GM04504 (cell line): ENCODE results near the gene MRPS34.
"Not testable (repeated sequence)": the region's sequence is repeated elsewhere in the genome, so short reads cannot be mapped to it uniquely, and the experiment has no call there.

Source experiments
- DNase-seq: peaks from one replicate; pipeline ENCODE4 v3.0.0-alpha.2; 2012; ENCODE audit warnings: low read depth

Gene MRPS34

GRCh38 chr16:1772908-1773702, at the start of gene MRPS34:
TSS of gene MRPS34 (minus strand) at chr16:1773134. CDS start at chr16:1773119, 15 bp downstream.
- peak; percentile 57 for DNase-seq

DNA sequence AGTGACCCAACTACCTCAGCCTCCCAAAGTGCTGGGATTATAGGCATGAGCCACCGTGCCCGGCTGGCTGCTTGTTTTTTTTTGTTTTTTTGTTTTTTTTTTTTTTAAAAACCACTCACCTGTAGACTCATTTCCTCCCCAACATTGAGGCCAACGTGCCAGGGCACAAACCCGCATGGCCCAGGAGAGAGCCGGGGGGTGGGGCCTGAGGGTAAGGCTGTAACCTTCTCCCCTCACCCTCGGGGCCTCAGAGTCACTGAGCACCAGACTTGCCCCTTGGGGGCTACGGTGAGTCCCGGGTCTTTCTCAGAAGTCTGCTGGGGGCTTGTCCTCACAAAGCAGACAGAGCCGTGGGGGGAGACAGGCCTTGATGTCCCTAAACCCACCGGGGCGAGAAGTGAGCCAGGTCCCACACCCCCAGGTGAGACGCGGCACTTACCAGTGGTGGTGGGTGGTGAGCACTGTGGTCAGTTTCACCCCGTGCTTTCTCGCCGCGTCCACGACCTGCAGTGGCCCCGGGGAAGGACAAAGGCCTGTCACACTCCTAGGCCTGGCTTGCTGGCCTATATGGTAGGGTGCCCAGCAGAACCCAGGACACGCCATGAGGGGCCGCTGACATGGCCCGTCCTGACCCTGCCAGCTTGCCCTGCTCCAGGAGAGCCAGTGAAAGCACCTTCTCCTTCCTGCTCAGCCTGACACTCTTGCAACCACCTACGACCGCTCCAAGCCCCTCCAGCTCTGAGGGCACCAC, 49.1 kb upstream of the MRPS34 start:
- DNase-seq, result no peak

DNA sequence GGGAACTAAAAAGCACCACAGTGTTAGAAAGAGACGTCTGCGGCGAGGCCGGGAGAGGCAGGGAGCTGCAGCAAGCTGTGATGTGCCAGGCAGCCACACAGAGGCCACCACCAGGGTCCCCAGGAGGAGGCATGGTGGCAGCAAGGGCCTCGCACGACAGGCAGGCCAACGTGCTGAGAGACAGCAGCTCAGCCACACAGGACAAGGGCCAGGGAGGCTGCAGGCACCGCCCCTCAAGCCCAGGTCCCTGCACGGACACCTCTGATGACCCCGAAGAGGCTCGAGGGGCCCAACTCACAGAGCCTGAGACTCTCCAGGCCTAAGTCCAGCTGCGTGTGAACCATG, 48.0 kb upstream of the MRPS34 start:
- no peak for DNase-seq

- DNase-seq, result no peak
Measured at GRCh38 chr16:1820096-1820945, 47.4 kb upstream of the MRPS34 start.

DNA sequence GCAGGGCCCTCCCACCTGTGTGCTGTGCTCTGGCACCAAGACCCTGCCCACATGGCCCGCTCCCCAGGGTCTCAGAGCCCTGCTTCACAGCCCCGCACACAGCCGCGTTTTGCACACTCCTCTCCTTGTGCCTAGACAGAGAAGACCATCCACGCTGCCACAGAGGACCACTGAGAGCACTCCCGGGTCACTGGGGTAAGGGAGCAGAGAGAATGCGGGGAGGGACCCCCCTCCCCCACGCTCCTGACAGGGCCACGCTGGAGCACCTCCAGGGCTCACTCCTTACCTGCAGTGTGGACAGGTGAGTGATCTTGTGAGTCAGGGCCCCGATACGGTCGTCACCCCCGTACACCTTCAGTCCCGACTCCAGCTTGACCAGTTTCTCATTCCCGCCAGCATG, 46.7 kb upstream of the MRPS34 start:
- no peak for DNase-seq

GRCh38 chr16:1818873-1819525, 46.1 kb upstream of the MRPS34 start:
- no peak for DNase-seq

DNA sequence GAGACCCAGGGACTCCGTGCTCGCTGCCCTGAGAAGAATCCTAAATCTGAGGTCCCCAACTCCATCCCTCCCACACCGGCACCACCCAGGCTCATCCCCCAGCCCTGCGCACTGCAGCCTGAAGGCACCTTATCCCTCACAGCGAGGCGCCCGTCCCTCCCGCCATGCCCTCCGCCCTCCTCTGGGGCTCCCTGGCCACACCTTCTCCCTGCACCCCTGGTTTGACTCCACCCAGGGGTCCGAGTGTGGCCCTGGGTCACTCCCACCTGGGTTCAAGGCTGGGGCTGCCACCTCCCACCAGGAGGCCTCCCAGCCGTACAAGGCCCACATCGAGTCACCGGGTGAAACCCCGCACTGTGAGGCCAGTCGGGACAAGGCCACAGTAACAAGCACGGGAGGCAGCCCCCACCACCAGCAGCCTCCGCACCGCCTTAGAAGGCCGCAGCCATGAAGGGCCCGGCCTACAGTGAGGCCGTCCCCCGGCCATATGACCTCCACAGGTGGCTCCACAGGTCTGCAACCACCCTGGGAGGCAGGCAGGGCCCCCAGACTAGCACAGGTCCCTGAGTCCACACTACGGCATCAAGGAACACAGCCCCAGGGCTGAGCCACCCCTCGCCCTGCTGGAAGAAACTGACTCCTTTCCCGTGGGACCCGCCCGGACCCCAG, 45.4 kb upstream of the MRPS34 start:
- DNase-seq, result no peak

DNA sequence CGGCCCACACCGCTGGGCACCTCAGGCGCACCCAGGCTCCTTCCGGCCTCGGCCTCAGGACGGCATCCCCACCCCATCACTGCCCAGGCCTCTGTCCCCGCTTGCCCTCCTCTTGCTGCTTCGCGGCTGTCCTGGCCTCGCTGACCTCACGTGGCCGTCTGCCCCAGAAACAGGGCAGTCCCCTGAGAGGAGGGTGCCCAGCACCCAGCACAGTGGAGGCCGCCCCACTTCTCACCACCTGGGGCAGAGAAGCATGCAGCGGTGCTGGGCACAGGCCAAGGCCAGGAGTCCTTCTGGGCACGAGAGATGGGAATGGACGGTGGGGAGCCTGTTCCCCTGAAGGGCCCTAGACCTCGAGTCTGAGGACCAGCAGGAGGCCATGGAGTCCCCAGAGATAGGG, 44.8 kb upstream of the MRPS34 start:
- no peak for DNase-seq

- no peak for DNase-seq
Measured at GRCh38 chr16:1817276-1817589, 44.3 kb upstream of the MRPS34 start.

- DNase-seq, result no peak
Measured at GRCh38 chr16:1816396-1817275, 43.7 kb upstream of the MRPS34 start.

DNA sequence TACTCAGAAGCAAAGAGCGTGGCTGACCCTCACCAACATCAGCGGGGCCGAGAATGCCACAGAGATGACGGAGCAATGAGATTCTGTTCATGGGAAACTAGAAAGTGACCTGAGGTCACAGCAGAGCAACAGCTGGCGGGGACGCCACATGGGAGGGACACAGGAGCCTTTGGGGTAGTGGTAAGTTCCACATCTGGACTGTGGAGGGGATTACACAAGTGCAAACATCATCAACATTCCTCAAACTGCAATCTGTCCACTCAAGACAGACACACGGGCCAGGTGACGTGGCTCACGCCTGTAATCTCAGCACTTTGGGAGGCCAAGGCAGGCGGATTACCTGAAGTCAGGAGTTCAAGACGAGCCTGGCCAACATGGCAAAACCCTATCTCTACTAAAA, 42.5 kb upstream of the MRPS34 start:
- no peak for DNase-seq

GRCh38 chr16:1812732-1813163, 39.8 kb upstream of the MRPS34 start:
- no peak for DNase-seq

GRCh38 chr16:1810536-1810935, 37.6 kb upstream of the MRPS34 start:
- no peak for DNase-seq

DNA sequence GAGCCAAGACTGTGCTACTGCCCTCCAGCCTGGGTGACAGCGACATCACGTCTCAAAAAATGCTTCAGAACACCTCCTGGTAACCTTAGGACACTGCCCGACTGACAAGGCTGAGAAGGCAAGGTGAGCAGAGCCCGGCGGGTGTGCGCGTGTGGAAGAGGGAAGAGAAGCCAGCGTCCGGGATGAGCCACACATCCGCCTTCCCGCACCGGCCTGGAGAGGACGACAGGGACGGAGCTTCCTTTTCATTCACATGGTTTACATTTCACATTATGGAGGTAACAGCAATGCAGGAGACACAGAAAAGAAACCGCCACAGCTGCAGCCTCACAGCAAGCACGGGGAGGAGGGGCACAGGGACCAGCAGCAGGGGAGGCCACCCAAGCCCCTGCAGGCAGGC, 37.2 kb upstream of the MRPS34 start:
- no peak for DNase-seq

DNA sequence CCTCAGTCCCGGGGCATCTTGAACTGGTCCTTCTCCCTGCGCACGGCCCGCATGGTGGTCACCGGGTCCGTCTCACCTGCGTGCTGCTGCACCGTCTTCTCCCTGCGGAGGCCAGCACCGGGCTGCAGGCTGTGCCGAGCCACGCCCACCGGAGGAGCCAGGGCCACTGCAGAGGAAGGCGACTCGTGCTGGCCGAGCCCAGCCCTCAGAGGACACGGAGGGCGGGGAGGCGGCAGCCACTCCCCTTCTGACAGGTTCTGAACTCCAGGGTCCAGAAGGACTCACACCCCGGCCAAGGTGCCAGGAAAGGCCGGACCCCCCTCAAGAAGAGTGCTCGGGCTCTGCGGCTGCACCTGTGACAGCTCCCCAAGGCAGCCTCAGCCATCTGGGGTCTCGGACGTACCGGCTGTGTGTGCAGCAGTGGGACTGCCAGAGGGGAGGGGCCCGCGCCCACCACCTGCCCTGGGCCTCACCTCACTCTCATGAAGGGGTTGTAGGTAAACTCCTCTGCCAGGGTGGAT, 36.4 kb upstream of the MRPS34 start:
- DNase-seq, result no peak

DNA sequence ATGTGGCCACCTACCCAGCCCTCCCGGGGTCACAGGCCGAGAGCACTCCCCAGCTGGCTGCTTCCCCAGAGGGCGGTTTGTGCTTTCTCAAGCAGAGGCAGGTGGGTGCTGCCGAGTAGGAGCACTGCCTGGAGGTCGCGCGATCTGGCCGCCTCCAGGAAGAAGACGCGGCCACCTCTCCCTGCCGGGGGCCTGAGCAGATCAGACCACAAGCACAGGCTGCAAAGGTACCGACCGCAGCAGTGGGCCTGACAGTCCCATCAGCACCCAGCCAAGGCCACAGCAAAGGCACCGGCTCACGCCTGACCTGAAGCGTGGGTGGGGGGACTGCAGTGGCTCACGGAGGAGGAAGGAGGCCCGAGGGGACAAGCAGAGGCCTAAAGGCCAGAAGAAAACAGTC, 35.8 kb upstream of the MRPS34 start:
- DNase-seq, result no peak

GRCh38 chr16:1807626-1808025, 34.7 kb upstream of the MRPS34 start:
- no peak for DNase-seq

DNA sequence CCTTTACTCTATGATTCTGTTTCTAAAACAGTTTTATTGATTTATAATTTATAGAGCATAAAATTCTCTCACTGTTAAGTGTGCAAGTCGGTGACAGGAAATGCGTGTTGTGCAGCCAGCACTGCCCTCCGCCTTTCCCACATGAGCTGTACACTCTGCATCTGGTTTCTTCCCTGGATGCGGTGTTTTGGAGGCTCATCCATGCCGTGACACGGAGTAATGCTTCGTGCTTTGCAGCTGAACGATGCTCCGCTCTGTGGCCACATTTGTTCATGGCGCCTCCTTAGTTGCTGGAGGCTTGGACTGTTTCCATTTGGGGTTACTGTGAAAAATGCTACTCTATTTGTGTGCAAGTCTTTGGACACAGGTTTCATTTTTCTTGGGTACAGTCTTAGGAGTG, 27.8 kb upstream of the MRPS34 start:
- DNase-seq, result peak; percentile 87

- not testable (repeated sequence) for DNase-seq
Measured at GRCh38 chr16:1799263-1799662, 26.3 kb upstream of the MRPS34 start.

DNA sequence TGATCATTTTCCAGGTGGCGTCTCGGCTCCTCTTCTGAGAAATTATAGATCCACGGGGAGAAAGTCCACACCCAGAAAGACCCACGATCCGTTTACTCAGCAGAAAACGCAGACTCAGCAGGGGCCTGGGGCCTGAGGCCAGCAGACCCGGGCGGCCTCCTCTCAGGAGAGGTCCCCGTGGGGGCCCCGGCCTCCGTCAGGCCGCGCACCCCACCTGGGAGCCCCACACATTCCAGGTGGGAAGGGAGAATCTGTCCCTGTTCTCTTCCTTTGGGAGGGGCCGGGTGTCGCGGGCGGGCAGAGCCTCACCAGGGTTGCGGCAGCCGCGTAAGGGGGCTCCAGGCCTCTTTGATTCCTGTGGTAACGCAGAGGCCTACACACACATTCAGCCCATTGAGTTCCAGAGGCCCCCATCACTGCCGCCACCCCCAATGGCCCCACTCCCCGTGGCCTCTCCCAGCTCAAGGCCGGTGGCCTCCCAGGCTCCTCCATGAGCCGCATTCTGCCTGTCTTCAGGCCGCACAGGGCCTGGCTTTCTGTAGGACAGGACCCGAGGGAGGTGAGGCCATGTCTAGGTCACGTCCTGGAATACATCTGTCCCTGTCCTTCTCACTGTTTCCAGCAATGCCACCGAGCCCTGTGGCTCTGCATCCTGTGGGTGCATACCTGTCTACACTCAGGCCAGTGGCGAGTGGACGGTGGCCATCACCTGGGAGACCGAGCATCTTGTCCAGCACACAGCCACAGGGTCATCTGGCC, 22.2 kb upstream of the MRPS34 start:
- no peak for DNase-seq
